ENCODE results near the gene SP140. TPM values are rescaled to one million over a fixed set of nuclear protein-coding genes. Genes with fewer than 3 reads are reported as not detected.

Gene SP140
- total and polyA plus RNA-seq, 2 experiments from 2014 or later: not detected

- DNase-seq: no peak
- H4K20me1 ChIP-seq (ENCODE audit: insufficient read depth): no peaks in the 10 kb centered on the region
- no peak overlapping the region for H3K27ac ChIP-seq
- H3K9me3 ChIP-seq (ENCODE audit: low read depth): no peaks in the 10 kb centered on the region
- no peaks in the 10 kb centered on the region for H3K27me3 ChIP-seq (replicated peaks; ENCODE audit: insufficient read depth)
- no peaks in the 10 kb centered on the region for H3K4me1 ChIP-seq (ENCODE audit: insufficient read depth)
- 42 to 50% methylated on average over 4 of the region's 4 CpGs for WGBS, 2 experiments (ENCODE audit: low coverage in 1 of 2, low lambda C conversion rate in 2 of 2, missing lambda C conversion rate in 2 of 2)
- no peaks in the 10 kb centered on the region for H3F3A ChIP-seq (ENCODE audit: insufficient read depth)
- H3K9me2 ChIP-seq (ENCODE audit: insufficient read depth): no peaks in the 10 kb centered on the region
- no peak overlapping the region for H3K4me3 ChIP-seq
- H2AFZ ChIP-seq: no peak overlapping the region
- H3K36me3 ChIP-seq (ENCODE audit: low read depth): no peaks in the 10 kb centered on the region
- H3K79me2 ChIP-seq (ENCODE audit: insufficient read depth): no peaks in the 10 kb centered on the region
- no peak overlapping the region for H3K9ac ChIP-seq
- TF ChIP-seq EZH2phosphoT487 (IDR thresholded peaks at IDR 0.05; ENCODE audit: insufficient read depth, low read depth) (no peak), EZH2 (IDR thresholded peaks at IDR 0.05; ENCODE audit: insufficient read depth, poor library complexity, severe bottlenecking) (no peak)
- H3K4me2 ChIP-seq (ENCODE audit: unreplicated experiment): no peak overlapping the region
- in situ Hi-C loops (cut with MboI): no loop called here
Observed at GRCh38 chr2:230266638-230267037, 41.1 kb downstream of the SP140 start.

GRCh38 chr2:230267059-230267458 is 41.5 kb downstream of the SP140 start:
- Histone ChIP-seq H2AFZ (no peak overlapping the region), H3K9me2 (ENCODE audit: insufficient read depth) (no peaks in the 10 kb centered on the region), H3F3A (ENCODE audit: insufficient read depth) (no peaks in the 10 kb centered on the region), H3K36me3 (ENCODE audit: low read depth) (no peaks in the 10 kb centered on the region), H3K4me2 (ENCODE audit: unreplicated experiment) (no peak overlapping the region), H3K79me2 (ENCODE audit: insufficient read depth) (no peaks in the 10 kb centered on the region), H4K20me1 (ENCODE audit: insufficient read depth) (no peaks in the 10 kb centered on the region), H3K27ac (no peak overlapping the region), H3K9ac (no peak overlapping the region), H3K4me1 (ENCODE audit: insufficient read depth) (no peaks in the 10 kb centered on the region), H3K9me3 (ENCODE audit: low read depth) (no peaks in the 10 kb centered on the region), H3K4me3 (no peak overlapping the region), H3K27me3 (replicated peaks; ENCODE audit: insufficient read depth) (no peaks in the 10 kb centered on the region)
- TF ChIP-seq EZH2phosphoT487 (IDR thresholded peaks at IDR 0.05; ENCODE audit: insufficient read depth, low read depth) (no peak), EZH2 (IDR thresholded peaks at IDR 0.05; ENCODE audit: insufficient read depth, poor library complexity, severe bottlenecking) (no peak)
- 58 to 76% methylated on average over 1 of the region's 1 CpG for WGBS, 2 experiments (ENCODE audit: low coverage in 1 of 2, low lambda C conversion rate in 2 of 2, missing lambda C conversion rate in 2 of 2)
- in situ Hi-C loops (cut with MboI): no loop called here
- no peak for DNase-seq

- no peaks in the 10 kb centered on the region for H3K27me3 ChIP-seq (replicated peaks; ENCODE audit: insufficient read depth)
- WGBS, 2 experiments (ENCODE audit: low coverage in 1 of 2, low lambda C conversion rate in 2 of 2, missing lambda C conversion rate in 2 of 2): 51 to 59% methylated on average over 3 of the region's 3 CpGs
- no peaks in the 10 kb centered on the region for H3F3A ChIP-seq (ENCODE audit: insufficient read depth)
- no peak overlapping the region for H3K9ac ChIP-seq
- TF ChIP-seq EZH2 (IDR thresholded peaks at IDR 0.05; ENCODE audit: insufficient read depth, poor library complexity, severe bottlenecking): no peak
- no peak for TF ChIP-seq EZH2phosphoT487 (IDR thresholded peaks at IDR 0.05; ENCODE audit: insufficient read depth, low read depth)
- in situ Hi-C loops (cut with MboI): no loop called here
- H4K20me1 ChIP-seq (ENCODE audit: insufficient read depth): no peaks in the 10 kb centered on the region
- DNase-seq: no peak
- H3K4me2 ChIP-seq (ENCODE audit: unreplicated experiment): no peak overlapping the region
- no peak overlapping the region for H3K4me3 ChIP-seq
- no peak overlapping the region for H3K27ac ChIP-seq
- H3K36me3 ChIP-seq (ENCODE audit: low read depth): no peaks in the 10 kb centered on the region
- no peak overlapping the region for H2AFZ ChIP-seq
- H3K4me1 ChIP-seq (ENCODE audit: insufficient read depth): no peaks in the 10 kb centered on the region
- no peaks in the 10 kb centered on the region for H3K9me2 ChIP-seq (ENCODE audit: insufficient read depth)
- no peaks in the 10 kb centered on the region for H3K9me3 ChIP-seq (ENCODE audit: low read depth)
- no peaks in the 10 kb centered on the region for H3K79me2 ChIP-seq (ENCODE audit: insufficient read depth)
Observed at GRCh38 chr2:230267556-230267955, 42.0 kb downstream of the SP140 start.

GRCh38 chr2:230268606-230269243 is 43.2 kb downstream of the SP140 start:
- peak; percentile 2 for DNase-seq
- Histone ChIP-seq H3F3A (ENCODE audit: insufficient read depth) (no peaks in the 10 kb centered on the region), H3K4me1 (ENCODE audit: insufficient read depth) (no peaks in the 10 kb centered on the region), H3K27me3 (replicated peaks; ENCODE audit: insufficient read depth) (no peaks in the 10 kb centered on the region), H3K9ac (no peak overlapping the region), H3K27ac (no peak overlapping the region), H3K79me2 (ENCODE audit: insufficient read depth) (no peaks in the 10 kb centered on the region), H4K20me1 (ENCODE audit: insufficient read depth) (no peaks in the 10 kb centered on the region), H3K4me2 (ENCODE audit: unreplicated experiment) (no peak overlapping the region), H3K9me3 (ENCODE audit: low read depth) (no peaks in the 10 kb centered on the region), H3K36me3 (ENCODE audit: low read depth) (no peaks in the 10 kb centered on the region), H3K4me3 (no peak overlapping the region), H2AFZ (no peak overlapping the region), H3K9me2 (ENCODE audit: insufficient read depth) (no peaks in the 10 kb centered on the region)
- TF ChIP-seq EZH2phosphoT487 (IDR thresholded peaks at IDR 0.05; ENCODE audit: insufficient read depth, low read depth) (no peak), EZH2 (IDR thresholded peaks at IDR 0.05; ENCODE audit: insufficient read depth, poor library complexity, severe bottlenecking) (no peak)
- WGBS, 2 experiments (ENCODE audit: low coverage in 1 of 2, low lambda C conversion rate in 2 of 2, missing lambda C conversion rate in 2 of 2): 9 to 19% methylated on average over 3 of the region's 3 CpGs
- in situ Hi-C loops (cut with MboI): no loop called here

Measured in GM23248 (cell line).